Activated naive CD8-positive, alpha-beta T cell treated with anti-CD3 and anti-CD28 coated beads, Interleukin-2, amount 10 ng/mL, durations not matched to agents 7 days and 5 days (primary cell): ENCODE data around the gene TMCC3. TPM values are rescaled to one million over a fixed set of nuclear protein-coding genes. Genes with fewer than 3 reads are reported as not detected.
A peak's percentile ranks its signal among the peaks of the same experiment; 100 is the strongest.
"Not testable (repeated sequence)": the region's sequence is repeated elsewhere in the genome, so short reads cannot be mapped to it uniquely, and the experiment has no call there.

Source experiments
- ATAC-seq: fragments of 150-1000 bp; cut with Tn5 transposase; one replicate; pipeline ENCODE4 v1.10.0; 2021; ENCODE audit warnings: low read depth, moderate library complexity
- POLR2A ChIA-PET: fragments of 350-600 bp; sonication (Branson Sonifier 250); formaldehyde crosslinking; loops from one replicate; lab custom pipeline; 2021; ENCODE audit warnings: antibody characterized with exemption; lab: Charles Lee
- DNase-seq: peaks from one replicate; pipeline ENCODE4 v3.0.0; 2021
- H3K27ac Mint-ChIP-seq: one replicate; pipeline ENCODE4 v1.8.0; 2022; ENCODE audit warnings: mild to moderate bottlenecking, mixed read lengths
- H3K27me3 Mint-ChIP-seq: one replicate; pipeline ENCODE4 v1.8.0; 2022; ENCODE audit warnings: mild to moderate bottlenecking, moderate library complexity, mixed read lengths
- H3K36me3 Mint-ChIP-seq: one replicate; pipeline ENCODE4 v1.8.0; 2021; ENCODE audit warnings: mild to moderate bottlenecking, mixed read lengths
- H3K4me1 Mint-ChIP-seq: one replicate; pipeline ENCODE4 v1.8.0; 2021; ENCODE audit warnings: mixed read lengths
- H3K4me3 Mint-ChIP-seq: one replicate; pipeline ENCODE4 v1.8.0; 2022; ENCODE audit warnings: mild to moderate bottlenecking, moderate library complexity, mixed read lengths
- H3K9me3 Mint-ChIP-seq: one replicate; pipeline ENCODE4 v1.8.0; 2021; ENCODE audit warnings: mixed read lengths
- total RNA-seq, 2 experiments: library from RNA; stranded (reverse); gene quantifications; one replicate each; pipeline ENCODE4 v1.2.3, GENCODE V29; 2021

Gene TMCC3
- total RNA-seq, 2 experiments from 2014 or later = 0.83 to 1.8 TPM

DNA sequence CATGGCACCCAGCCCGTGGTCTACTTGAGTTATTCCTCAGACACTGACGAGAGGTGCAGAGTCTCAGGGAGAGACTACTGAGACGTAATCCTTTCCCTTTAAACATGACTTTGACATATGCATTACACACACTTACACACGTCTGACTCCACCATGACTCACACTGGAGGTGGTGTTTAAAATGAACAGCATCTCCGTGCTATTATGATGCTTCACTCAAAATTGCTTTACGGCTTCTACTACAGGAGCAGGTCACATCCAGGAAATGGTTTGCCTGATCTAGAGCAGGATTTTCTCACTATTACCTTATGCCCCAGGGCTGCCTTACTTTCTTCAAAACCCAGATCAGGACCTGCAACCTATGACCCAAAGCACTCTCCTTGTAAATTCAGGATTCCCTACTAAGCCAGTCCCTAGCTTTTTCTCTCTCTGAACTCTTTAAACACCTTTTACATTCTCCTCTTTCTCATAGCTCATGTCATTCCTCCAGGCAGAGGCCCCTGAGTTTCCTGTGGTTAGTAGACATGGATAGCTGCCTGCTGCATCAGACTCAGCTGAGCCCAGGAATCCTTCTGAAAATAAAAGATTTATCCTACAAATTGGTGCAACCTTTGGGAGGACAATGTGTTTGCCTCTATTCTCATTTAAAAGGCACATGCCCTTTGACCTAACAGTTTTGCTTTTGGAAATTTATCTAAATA, 31.2 kb downstream of the TMCC3 start:
- ATAC-seq (no peak), DNase-seq (no peak)
- Mint-ChIP-seq H3K36me3 (peaks cover 3% of the 10 kb centered on the region), H3K27ac (no peak overlapping the region), H3K4me3 (no peak overlapping the region), H3K27me3 (peaks cover 3% of the 10 kb centered on the region), H3K9me3 (no peaks in the 10 kb centered on the region), H3K4me1 (peaks cover 20% of the 10 kb centered on the region)
- POLR2A ChIA-PET = no interaction called here

DNA sequence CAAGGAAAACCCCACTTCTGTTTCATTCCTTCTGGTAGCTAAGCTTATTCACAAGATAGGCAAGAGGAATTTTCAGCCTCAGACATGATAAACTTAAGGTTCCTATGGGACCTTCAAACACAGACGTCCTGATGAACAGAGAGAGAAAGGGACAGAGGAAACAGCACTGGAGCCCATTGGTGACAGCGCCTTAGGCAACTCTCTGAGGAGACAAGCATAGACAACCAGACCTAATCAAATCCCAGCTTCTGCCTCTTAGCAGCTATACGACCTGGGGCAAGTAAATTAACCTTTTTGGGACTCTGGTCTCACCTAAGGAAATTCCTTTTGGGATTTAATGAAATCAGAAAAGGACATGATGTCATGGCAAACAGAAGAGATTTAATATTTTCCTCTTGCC, 33.3 kb downstream of the TMCC3 start:
- Mint-ChIP-seq H3K4me3 (no peak overlapping the region), H3K9me3 (no peaks in the 10 kb centered on the region), H3K4me1 (peaks cover 15% of the 10 kb centered on the region), H3K36me3 (no peaks in the 10 kb centered on the region), H3K27ac (no peak overlapping the region), H3K27me3 (peaks cover 3% of the 10 kb centered on the region)
- no peak for ATAC-seq
- POLR2A ChIA-PET = no interaction called here
- no peak for DNase-seq

DNA sequence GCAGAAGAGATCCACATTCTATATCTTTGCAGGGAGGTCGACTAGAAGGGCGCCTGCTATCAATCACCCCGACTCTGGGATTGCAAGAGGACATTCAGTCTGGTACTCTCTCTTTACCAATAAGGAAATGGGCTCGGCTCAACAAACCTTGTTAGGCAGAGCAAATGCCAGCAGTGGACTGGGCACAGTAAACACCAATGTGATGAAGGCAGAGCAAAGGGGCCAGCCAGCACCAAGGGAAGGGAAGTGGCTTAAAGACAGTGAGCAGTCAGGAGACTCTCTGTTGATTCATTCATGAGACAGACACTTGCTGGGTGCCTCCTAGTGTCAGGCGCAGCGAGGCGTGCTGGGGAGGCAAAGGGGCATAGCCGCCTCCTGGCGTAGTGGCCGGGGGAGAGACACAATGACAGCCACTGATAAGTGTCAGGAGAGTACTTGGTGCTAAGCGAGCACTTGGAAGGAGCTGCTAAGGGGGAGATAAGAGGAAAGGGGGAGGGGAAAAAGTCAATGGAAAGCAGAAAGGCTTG, 34.1 kb downstream of the TMCC3 start:
- DNase-seq (no peak), ATAC-seq (no peak)
- H3K4me1 Mint-ChIP-seq = peaks cover 7% of the 10 kb centered on the region
- no peaks in the 10 kb centered on the region for H3K36me3 Mint-ChIP-seq
- H3K27ac Mint-ChIP-seq = no peak overlapping the region
- POLR2A ChIA-PET = no interaction called here
- H3K9me3 Mint-ChIP-seq = no peaks in the 10 kb centered on the region
- no peak overlapping the region for H3K4me3 Mint-ChIP-seq
- peaks cover 3% of the 10 kb centered on the region for H3K27me3 Mint-ChIP-seq

DNA sequence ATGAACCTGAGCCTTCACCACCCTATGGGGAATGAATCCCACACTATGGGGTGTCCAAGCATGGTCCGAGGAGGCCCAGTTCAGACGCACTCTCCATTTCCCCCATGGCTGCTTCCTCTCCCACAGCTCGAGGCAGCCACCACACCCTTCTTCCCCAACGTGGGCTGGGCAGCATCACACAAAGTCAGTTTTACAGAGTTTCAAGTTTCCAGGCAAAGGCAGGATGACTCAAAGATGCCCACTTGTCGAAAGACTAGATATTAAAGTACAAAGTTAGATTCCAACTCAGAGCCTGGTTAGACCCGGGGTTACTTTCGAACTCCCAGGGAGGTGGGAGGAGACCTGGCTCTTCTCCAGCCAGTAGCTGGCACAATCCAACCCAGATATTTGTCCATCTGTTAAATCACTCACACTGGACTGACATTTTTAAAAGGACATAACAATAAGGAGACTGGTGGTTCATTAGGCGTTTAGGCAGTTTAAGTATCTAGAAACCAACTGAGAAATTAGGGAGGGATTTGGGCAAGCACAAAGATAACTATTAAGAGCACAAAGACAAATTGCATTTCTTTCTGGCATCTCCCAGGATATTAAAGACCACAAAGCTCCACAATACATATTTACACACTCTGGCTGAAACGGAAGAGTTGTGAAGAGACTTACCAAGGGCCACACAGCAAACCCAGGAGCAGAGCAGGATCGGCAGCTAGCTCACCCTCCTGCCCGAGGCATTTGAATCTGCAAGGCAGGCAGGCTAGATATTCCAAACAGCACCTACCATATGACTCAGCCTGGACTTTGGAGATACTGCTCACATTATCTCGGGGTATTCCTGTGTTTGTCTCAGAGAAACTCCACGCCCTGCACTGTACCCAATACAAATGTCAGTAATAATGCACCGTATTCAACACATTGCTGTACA, 34.8 kb downstream of the TMCC3 start:
- Mint-ChIP-seq H3K27ac (no peak overlapping the region), H3K27me3 (peaks cover 6% of the 10 kb centered on the region), H3K36me3 (no peaks in the 10 kb centered on the region), H3K9me3 (no peaks in the 10 kb centered on the region), H3K4me1 (peaks cover 5% of the 10 kb centered on the region), H3K4me3 (no peak overlapping the region)
- ATAC-seq (no peak), DNase-seq (no peak)
- POLR2A ChIA-PET = no interaction called here

DNA sequence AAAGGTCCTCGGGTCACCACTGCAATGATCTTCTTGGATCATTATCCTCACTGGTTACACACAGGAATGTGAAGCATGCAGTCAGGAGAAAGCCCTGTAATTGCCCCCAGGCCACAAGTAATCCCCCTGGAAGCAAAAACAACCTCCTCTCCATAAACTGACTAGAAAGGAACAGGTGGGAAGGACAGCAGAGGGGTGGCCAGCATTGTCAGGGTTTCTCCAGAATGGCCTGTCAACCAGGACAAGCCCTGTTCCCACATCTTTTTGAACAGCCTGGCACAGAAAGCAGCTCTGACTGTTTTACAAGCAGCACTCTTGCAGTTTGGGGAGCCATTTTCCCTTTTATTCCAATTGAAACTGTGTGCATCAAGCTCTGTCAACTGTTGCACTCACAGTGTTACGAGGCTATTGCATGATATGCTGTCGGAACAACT, 36.1 kb downstream of the TMCC3 start:
- no peak overlapping the region for H3K27ac Mint-ChIP-seq
- POLR2A ChIA-PET = no interaction called here
- H3K36me3 Mint-ChIP-seq = no peaks in the 10 kb centered on the region

DNA sequence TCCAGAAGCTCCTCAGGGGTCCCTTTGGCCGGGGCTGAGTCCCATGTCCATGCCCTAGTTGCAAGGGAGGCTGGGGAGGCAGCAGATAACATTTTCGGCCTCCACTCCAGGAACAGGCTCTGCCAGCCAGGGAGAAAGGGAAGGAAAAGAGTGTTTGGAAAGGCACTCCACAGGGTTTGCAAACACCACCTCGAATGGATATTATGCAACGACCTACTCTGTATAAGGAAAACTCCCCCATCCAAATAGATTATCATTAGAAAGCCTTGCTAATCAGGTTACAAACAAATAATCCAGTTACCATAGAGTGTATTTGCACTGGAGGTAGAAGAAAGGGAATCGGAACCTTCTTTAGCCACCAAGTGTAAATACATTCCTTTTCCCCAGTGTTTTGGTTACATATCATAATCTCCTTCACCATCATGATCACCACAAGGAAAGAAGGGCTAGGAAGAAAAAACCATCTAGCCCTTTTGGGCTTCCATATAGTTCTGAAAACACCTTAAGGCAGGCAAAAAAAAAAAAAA, 40.4 kb downstream of the TMCC3 start:
- Mint-ChIP-seq H3K27ac (no peak overlapping the region), H3K36me3 (no peaks in the 10 kb centered on the region), H3K9me3 (no peaks in the 10 kb centered on the region), H3K4me1 (no peaks in the 10 kb centered on the region), H3K27me3 (peaks cover 29% of the 10 kb centered on the region), H3K4me3 (no peak overlapping the region)
- no peak for ATAC-seq
- DNase-seq = no peak
- POLR2A ChIA-PET = no interaction called here

More for the DNA sequence above, 36.1 kb downstream of the TMCC3 start:
- Mint-ChIP-seq H3K27me3 (peaks cover 16% of the 10 kb centered on the region), H3K4me1 (peaks cover 4% of the 10 kb centered on the region), H3K4me3 (no peak overlapping the region), H3K9me3 (no peaks in the 10 kb centered on the region)
- DNase-seq (no peak), ATAC-seq (no peak)

DNA sequence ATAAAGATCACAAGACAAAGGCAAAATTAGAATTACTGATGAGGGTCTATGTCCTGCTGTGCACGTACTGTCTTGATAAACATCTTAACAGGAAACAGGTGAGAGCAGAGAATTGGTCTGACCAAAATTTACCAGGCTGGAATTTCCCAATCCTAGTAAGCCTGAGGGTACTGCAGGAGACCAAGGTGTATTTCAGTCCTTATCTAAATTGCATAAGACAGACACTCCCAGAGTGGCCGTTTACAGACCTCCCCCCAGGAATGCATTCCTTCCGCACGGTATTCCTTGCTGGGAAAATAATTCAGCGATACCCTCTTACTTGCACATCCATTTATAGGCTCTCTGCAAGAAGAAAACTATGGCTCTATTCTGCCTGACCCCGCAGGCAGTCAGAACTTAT, 43.5 kb downstream of the TMCC3 start:
- not testable (repeated sequence) for ATAC-seq, H3K9me3 Mint-ChIP-seq

DNA sequence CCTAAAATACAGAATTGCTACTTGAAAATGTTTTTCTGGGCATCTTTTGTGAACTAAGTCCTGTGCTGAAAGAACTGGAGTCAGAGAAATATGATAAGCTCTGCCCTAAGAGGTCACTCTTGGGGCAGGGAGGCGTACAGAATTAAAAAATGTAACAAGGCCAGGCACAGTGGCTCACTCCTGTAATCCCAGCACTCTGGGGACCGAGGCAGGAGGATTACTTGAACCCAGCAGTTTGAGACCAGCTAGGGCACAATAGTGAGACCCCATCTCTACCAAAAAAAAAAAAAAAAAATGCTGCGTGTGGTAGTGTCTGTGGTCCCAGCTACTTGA, 46.0 kb downstream of the TMCC3 start:
- H3K27ac Mint-ChIP-seq = no peak overlapping the region
- no peak for DNase-seq
- H3K36me3 Mint-ChIP-seq = no peaks in the 10 kb centered on the region
- no peaks in the 10 kb centered on the region for H3K9me3 Mint-ChIP-seq
- peaks cover 27% of the 10 kb centered on the region for H3K27me3 Mint-ChIP-seq
- H3K4me3 Mint-ChIP-seq = no peak overlapping the region
- POLR2A ChIA-PET = no interaction called here
- no peak for ATAC-seq
- H3K4me1 Mint-ChIP-seq = no peaks in the 10 kb centered on the region

More for the DNA sequence above, 43.5 kb downstream of the TMCC3 start:
- H3K27ac Mint-ChIP-seq, H3K4me1 Mint-ChIP-seq, DNase-seq, H3K4me3 Mint-ChIP-seq, H3K36me3 Mint-ChIP-seq, POLR2A ChIA-PET: not testable (repeated sequence)
- peaks cover 37% of the 10 kb centered on the region for H3K27me3 Mint-ChIP-seq

DNA sequence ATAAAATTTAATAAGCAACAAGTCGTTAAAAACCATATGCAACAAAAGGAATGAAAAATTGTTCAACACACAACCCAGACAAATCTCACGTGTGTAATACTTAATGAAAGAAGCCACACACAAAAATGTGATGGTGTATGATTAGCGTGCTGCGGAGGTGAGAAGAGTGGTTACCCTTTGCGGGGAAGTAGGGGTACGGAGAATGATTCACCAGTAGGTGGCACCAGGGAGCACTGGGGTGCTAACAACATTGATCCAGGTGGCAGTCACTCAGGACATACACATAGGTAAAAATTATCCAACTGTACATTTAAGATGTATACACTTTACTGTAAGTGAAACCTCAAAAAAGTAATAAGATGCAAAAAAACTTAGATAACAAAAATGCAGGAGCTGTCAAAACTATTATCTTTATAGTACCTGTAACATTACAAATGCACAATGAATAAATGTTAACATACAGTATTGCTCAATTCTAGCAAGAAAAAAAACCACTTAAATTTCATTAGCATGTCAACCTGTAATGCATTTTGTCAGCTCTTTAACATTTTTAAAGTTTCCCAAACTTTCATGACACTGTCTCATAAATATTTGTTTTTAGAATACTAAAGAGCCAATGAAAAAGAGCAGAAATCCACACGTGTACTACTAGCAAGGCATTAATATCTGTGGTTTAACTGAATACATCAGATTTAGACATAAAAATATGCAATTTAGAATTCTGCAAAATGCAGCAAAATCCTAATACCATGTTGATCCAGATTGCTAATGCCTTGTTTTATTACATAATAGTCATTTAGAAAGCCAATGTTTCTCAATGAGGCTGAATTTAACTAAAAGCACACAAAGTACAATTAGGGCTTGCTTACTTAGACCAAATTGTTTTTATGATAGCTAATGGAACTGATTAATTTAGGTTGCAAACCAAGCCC, 46.7 kb downstream of the TMCC3 start:
- H3K9me3 Mint-ChIP-seq = no peaks in the 10 kb centered on the region
- peaks cover 26% of the 10 kb centered on the region for H3K27me3 Mint-ChIP-seq
- H3K4me1 Mint-ChIP-seq = no peaks in the 10 kb centered on the region
- H3K4me3 Mint-ChIP-seq = no peak overlapping the region
- peak; percentile 38 for DNase-seq
- no peak overlapping the region for H3K27ac Mint-ChIP-seq
- POLR2A ChIA-PET = no interaction called here
- no peak for ATAC-seq
- no peaks in the 10 kb centered on the region for H3K36me3 Mint-ChIP-seq

DNA sequence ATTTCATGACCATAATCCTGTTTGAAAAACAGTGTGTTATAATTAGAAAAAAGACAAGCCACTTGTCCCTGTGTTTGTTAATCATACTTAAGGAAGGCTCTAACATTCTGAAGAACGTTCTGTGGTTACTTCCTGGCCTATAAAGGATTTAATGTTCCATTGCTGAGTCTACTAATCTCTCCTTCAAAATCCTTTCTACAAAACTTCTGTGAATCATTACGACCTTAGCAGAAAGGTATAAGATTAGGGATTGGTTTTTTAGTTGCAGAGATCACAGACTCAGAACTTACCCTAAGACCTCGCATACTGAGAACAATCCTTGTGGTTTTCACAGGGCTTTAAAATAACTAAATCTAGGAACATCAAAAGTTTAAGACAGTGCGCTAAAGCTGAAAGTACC, 48.3 kb downstream of the TMCC3 start:
- POLR2A ChIA-PET = no interaction called here
- Mint-ChIP-seq H3K4me3 (no peak overlapping the region), H3K4me1 (no peaks in the 10 kb centered on the region), H3K27ac (no peak overlapping the region), H3K36me3 (no peaks in the 10 kb centered on the region), H3K9me3 (no peaks in the 10 kb centered on the region), H3K27me3 (peaks cover 25% of the 10 kb centered on the region)
- ATAC-seq = no peak
- DNase-seq = no peak

DNA sequence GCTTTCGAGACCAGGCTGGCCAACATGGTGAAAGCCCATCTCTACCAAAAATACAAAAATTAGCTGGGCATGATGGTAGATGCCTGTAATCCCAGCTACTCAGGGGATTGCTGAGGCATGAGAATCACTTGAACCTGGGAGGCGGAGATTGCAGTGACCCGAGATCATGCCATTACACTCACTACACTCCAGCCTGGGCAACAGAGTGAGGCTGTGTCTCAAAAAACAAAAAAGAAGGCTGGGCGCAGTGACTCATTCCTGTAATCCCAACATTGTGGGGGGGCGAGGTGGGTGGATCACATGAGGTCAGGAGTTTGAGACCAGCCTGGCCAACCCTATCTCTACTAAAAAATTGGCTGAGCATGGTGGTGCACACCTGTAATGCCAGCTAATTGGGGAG, 49.0 kb downstream of the TMCC3 start:
- DNase-seq, POLR2A ChIA-PET, ATAC-seq: not testable (repeated sequence)

DNA sequence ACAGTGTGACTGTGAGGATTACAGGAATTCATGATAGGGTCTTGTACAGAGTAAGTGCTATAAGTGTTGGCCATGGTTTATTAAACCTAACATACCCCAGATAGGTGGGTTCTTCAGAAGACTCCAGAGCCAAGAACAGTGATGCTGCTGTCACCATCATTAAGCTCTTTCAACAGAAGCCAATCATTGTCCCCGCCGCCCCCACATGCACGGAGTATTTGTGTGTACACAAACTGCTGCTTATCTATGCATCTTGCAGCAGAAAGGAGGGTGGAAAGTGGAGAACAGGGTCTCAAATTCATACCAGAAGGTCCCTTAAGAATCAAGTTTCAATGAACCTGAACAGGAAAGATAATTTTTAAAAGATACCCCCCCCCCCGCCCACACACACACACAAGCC, 51.2 kb downstream of the TMCC3 start:
- H3K27me3 Mint-ChIP-seq = peaks cover 13% of the 10 kb centered on the region
- H3K4me3 Mint-ChIP-seq = no peak overlapping the region
- no peaks in the 10 kb centered on the region for H3K4me1 Mint-ChIP-seq
- POLR2A ChIA-PET = no interaction called here
- DNase-seq = no peak
- no peaks in the 10 kb centered on the region for H3K9me3 Mint-ChIP-seq
- ATAC-seq = no peak
- H3K27ac Mint-ChIP-seq = no peak overlapping the region
- H3K36me3 Mint-ChIP-seq = no peaks in the 10 kb centered on the region

More for the DNA sequence above, 49.0 kb downstream of the TMCC3 start:
- not testable (repeated sequence) for H3K4me1 Mint-ChIP-seq, H3K27ac Mint-ChIP-seq, H3K4me3 Mint-ChIP-seq, H3K9me3 Mint-ChIP-seq, H3K36me3 Mint-ChIP-seq
- peaks cover 20% of the 10 kb centered on the region for H3K27me3 Mint-ChIP-seq

DNA sequence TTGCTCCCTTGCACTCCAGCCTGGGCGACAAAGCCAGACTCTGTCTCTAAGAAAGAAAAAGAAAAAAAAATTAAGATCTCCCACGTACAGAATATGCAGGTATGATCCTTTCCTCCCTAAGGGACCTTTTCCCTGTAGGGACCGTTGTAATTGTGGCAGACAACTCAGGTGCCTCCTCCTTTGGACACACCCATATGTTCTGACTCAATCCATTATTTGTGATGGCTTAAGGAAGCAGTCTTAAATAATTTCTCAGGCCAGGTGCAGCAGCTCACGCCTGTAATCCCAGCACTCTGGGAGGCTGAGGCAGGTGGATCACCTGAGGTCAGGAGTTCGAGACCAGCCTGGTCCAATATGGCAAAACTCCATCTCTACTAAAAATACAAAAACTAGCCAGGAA, 53.1 kb downstream of the TMCC3 start:
- no peak overlapping the region for H3K4me3 Mint-ChIP-seq

More for the DNA sequence above, 53.1 kb downstream of the TMCC3 start:
- Mint-ChIP-seq H3K9me3 (no peaks in the 10 kb centered on the region), H3K27me3 (peaks cover 12% of the 10 kb centered on the region), H3K4me1 (no peaks in the 10 kb centered on the region), H3K27ac (no peak overlapping the region), H3K36me3 (no peaks in the 10 kb centered on the region)
- DNase-seq = no peak
- no peak for ATAC-seq
- POLR2A ChIA-PET = no interaction called here
